ENCODE data around the gene RANBP3L.

Gene RANBP3L

DNA sequence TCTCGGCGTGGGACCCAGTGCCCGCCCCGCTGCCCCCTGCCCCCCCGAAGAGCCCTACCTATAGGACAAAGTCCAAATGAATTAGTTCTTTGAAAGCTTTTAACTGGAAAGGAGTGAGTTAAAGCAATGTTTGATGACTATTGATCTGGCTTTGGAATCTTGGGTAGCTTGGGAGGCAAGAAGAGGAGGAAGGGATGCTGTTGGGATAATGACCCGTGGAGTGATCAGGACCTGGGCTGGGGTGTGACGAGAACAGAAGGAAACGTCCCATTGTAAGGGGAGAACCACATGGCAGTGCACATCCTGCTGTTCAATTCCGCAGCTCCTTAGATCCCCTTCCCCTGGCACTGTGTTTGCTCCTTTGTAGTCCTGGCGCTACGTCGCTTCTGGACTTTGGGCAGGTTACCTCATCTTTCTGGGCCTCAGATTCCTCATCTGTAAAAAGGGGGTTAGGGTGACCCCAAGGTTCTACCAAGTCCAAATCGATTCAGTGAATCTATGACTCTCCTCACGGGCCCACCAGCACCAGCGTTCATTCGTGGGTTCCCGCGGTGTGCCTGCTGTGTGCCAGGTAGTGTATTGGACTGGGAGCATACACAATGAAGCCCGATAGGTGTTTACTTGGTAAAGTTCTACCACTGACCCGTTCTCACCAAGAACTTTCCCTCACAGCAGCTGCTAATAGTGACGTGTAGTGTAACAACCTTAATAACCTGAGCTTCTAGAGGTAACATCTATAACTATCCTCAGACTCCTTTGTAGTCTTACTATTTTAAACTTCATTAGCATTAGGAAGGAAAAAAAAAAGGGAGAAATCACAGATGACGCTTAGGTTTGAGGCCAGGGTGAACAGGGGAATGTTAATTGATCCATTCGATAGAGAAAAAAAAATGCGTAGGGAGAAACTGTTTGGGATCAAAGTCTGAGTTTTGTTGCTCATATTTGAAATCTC is 58.9 kb downstream of the RANBP3L start:
- TF ChIP-seq POLR2A (IDR thresholded peaks at IDR 0.05; ENCODE audit: low read length) (no peak), GATA1 (IDR thresholded peaks at IDR 0.05; ENCODE audit: low read depth, low read length) (no peak)
- DNase-seq: peak; percentile 20 to 29

DNA sequence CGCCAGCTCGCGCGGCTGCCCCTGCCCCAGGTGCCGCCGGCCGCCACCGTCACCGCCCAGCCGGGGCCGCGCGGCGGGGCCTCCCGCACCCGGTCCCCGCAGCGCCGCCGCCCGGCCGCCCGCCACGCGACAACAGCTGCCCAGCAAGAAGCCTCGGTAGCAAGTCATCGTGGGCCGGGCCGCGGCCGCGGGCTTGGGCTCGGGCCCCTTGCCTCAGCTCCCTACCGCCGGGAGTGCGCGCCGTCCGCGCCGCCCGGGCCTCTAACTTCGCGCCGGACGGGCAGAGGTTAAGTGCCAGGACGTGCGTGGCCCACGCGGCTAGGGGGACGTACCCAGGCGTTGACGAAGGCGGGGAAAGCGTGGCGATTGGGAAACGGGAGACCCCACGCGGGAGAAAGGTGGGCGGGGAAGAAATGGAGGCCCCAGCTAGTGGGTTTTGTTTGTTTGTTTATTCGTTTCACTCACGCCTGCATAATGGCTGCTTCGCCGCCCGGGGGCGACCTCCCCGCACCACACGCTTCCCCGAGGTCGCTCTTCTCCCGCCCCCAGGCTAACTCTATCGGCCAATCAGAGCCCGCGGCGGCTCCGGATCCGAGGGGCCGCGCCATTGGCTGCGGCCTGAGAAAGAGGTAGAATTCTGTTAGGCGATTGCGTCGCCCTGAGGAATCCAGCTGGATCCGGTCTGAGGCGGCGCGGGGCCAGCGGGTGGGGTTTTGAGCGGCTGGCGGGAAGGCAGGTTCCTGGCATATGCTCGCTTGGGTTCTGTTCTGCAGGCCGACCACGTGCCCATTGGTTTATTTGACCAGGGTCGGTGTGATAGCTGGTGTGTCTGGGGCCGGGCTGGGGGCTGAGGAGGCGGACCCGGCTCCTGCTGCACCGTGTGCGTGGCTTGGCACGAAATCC is 59.8 kb downstream of the RANBP3L start, which contains the start of gene NADK2:
Gene NADK2, minus strand, starts transcription at position 295 of the 903 bp plus-strand sequence. Its CDS starts 127 bp downstream, at position 168.
- TF ChIP-seq GATA1 (IDR thresholded peaks at IDR 0.05; ENCODE audit: low read depth, low read length): no peak
- TF ChIP-seq POLR2A (IDR thresholded peaks at IDR 0.05; ENCODE audit: low read length): peak; percentile 88
- peak; percentile 97 to 98 for DNase-seq

DNA sequence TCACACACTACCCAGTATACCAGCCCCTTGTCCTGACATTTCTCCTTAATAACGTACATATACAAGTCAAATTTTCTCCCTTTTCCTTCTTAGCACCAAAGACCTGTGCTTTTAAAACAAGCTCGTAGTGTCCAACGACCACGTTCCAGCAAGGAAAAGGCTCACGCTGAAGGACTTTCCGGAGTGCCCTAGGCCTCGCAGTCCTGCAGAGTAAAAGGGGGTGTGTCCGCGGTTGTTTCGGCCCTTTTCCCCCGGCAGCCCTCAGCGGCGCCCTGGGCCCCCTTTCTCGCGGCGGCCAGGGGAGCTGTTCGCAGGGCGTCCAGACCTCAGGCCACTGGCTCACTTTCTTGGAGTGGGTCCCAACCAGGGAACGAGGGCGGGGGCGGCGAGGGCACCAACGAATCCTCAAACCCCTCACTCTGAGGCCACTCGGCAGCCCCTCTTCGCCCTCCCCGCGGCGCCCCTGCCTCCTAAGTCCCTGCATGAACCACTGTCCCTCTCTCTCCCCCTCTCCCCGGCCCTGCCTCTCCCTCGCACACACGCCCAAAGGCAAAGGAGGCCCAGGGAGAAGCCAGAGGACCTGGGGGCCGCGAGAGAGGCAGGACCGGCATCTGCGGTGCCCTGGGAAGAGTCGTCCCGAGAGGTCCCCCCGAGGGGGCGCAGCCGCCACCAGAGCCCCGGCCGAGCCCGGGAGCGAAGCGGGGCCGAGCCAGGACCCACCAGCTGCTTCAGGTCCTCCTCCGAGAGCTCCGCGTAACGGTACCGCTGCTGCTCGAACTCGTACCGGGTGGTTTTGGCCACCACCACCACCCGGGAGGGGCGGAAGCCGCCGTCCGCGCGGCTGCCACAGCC is 60.7 kb downstream of the RANBP3L start:
- TF ChIP-seq POLR2A (IDR thresholded peaks at IDR 0.05; ENCODE audit: low read length): no peak
- TF ChIP-seq GATA1 (IDR thresholded peaks at IDR 0.05; ENCODE audit: low read depth, low read length): no peak
- peak; percentile 83 to 87 for DNase-seq

DNA sequence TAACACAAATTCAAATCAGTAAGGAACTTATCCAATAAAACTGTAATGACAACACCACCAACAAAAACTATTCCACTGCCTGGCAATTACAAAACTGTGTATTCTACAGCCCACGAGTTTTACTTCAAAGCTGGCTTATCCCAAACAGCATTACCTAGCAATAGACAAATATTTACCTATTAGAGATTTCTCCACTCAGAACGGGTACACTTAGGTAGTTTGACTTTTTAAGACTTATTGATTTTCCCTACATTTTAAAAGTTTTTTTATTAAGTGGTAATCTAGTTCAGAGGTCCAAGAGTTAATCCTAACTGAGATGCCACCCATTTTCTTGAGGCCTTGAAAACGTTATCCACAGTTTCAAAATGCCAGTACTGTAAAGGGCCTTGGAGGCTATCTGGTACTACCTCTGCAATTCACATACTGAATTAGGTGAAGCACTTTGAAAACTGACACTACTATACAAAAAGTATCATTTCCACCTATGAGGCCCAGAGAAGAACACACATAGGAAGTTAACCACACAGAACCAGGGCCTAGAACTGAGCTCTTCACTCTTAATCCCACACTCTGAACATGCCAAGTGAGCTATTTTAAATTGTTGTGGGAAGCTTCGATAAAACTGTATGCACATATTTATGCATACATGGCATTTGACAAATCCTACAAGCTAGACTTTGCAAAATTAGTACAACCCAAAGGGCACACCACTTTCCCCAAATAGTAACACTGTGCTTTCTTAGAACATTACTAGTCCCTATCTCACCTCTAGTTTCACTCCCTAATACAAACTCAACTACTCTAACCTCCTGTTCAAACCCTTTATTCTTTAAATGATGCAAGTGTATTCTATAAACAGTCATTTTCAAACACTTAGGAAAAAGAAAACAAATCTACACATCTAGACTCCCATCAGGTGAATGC is 62.1 kb downstream of the RANBP3L start:
- TF ChIP-seq GATA1 (IDR thresholded peaks at IDR 0.05; ENCODE audit: low read depth, low read length) (no peak), POLR2A (IDR thresholded peaks at IDR 0.05; ENCODE audit: low read length) (peak; percentile 16)
- peak; percentile 32 to 42 for DNase-seq

DNA sequence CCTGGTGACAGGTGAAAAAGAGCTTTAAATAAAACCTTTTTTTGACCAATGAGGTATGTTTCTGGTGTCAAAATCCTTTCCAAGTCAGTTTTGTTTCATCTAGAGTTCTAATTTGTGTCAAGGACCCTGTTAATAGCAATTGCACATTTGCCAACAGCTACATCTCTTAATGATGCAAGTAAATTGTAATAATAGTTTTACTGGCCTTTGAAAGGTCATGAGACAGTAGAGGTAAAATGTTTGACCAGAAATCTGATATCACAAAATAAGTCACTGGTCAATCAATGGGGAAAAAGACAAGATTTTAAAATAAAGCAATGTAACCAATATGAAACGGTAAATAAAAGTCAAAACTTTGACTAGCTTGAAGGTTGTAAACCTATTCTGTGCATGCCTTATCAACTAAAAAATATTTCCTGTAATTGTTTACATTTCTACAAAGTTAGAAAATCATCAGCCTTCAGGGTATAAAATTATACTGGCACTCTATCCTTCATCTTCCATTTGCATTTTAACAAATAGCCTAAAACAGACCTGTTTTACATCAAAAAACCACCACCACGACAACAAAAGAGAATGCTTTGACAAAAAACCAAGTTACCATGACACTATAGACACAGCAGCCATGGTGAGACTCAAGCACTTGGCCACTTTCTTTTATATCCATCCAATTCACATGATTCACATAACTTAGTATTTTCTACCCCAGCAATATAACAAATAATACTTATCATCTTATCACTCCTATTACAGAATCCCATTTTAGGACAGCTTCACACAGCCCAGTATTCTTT is 63.0 kb downstream of the RANBP3L start:
- DNase-seq: peak; percentile 21 to 39
- TF ChIP-seq POLR2A (IDR thresholded peaks at IDR 0.05; ENCODE audit: low read length) (no peak), GATA1 (IDR thresholded peaks at IDR 0.05; ENCODE audit: low read depth, low read length) (no peak)

DNA sequence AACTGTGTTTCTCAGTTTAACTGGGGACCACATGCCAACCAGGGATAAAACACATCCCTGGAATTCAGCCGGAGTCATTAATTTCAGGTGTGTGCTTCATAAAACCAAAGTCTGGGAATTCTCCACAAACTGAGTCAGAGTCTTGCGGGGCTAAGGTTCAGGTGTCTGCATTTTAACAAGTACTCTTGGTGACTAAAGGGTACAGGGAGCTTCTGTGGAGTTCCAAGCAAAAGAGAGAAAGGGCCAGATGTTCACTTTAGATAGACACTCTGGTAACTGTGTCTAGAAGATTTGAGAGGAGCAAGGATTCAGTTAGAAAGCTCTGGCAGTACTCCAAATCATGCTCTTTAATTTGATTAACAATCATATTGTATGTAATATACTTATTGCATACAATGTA is 64.0 kb downstream of the RANBP3L start:
- TF ChIP-seq POLR2A (IDR thresholded peaks at IDR 0.05; ENCODE audit: low read length) (no peak), GATA1 (IDR thresholded peaks at IDR 0.05; ENCODE audit: low read depth, low read length) (no peak)
- DNase-seq: peak; percentile 79 to 90

DNA sequence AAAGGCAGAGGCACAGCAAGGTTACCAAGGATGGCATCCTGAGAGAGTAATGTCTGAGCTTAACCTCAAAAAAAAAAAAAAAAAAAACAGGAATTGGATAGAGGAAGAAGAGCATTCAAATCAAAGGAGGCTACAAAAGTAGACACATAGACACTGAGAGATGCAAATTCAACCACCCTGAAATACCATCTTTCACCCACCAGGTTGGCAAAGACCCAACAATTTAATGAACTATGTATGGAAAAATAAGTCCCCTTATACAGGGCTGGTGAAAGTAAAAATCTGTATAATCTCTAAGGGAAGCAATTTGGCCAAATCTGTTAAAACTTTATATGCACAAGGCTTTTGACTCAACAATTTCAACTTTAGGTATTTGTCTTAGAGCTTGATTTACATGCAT is 64.9 kb downstream of the RANBP3L start:
- peak; percentile 7 to 16 for DNase-seq
- TF ChIP-seq GATA1 (IDR thresholded peaks at IDR 0.05; ENCODE audit: low read depth, low read length): no peak
- no peak for TF ChIP-seq POLR2A (IDR thresholded peaks at IDR 0.05; ENCODE audit: low read length)

DNA sequence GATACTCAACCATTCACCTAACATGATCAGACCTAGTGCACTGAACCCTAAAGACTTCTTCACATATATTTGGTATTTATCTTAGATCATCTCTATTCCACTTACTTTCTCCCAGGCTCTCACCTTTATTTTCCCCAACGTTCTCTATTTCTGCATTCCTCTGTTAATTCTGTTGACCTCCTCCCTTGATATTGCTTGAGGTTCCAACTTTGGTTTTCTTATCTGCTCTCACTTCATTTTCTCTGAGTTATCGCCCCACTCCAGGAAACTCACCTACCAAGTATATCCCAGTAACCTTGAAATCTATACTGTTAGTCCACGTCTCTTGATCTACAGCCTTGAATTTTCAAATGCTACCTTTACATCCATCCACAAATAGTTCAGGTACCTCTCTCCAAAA is 69.2 kb downstream of the RANBP3L start:
- TF ChIP-seq GATA1 (IDR thresholded peaks at IDR 0.05; ENCODE audit: low read depth, low read length) (no peak), POLR2A (IDR thresholded peaks at IDR 0.05; ENCODE audit: low read length) (no peak)
- DNase-seq: no peak

DNA sequence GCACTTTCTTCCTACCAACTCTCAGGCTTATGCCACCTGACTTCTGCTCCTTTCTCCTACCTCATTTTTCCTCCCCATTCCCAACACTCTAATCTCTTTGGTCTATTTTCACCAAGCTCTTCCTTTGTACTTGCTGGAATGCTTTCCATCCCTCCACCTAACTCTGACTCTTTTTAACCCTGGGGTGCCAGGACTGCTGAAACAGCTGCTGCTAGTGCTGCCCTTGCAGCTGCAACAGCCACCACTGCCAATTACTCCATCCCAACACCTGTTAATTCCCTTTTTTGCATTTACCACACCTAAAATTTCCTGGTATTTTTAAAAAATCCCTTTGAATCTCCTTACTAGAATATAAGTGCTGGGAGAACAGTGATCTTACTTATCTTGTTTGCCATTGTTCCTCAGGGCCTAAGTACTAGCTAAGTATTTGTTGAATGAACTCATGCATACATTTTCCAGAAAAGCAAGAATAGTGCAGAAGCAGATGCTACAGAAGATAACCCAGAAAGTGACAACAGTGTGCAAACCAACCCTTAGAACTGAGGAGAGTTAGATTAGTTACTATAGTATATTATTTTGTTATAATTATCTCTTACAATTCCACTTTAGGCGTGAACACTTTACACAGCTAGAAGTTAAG is 71.4 kb downstream of the RANBP3L start:
- TF ChIP-seq POLR2A (IDR thresholded peaks at IDR 0.05; ENCODE audit: low read length) (no peak), GATA1 (IDR thresholded peaks at IDR 0.05; ENCODE audit: low read depth, low read length) (no peak)

DNA sequence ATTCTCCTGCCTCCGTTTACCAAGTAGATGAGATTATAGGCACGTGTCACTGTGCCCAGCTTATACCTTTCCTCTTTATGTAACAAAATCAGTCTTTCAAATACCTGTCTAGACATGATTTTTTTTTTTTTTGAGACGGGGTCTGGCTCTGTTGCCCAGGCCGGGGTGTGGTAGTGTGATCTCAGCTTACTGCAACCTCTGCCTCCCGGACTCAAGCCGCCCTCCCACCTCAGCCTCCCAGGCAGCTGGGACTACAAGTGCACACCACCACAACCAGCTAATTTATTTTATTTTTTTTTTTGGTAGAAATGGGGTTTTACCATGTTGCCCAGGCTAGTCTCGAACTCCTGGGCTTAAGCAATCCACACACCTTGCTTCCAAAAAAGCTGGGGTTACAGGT is 73.2 kb downstream of the RANBP3L start:
- no peak for TF ChIP-seq GATA1 (IDR thresholded peaks at IDR 0.05; ENCODE audit: low read depth, low read length)
- no peak for TF ChIP-seq POLR2A (IDR thresholded peaks at IDR 0.05; ENCODE audit: low read length)
- no peak for DNase-seq

More for the DNA sequence above, 71.4 kb downstream of the RANBP3L start:
- peak; percentile 24 to 52 for DNase-seq

DNA sequence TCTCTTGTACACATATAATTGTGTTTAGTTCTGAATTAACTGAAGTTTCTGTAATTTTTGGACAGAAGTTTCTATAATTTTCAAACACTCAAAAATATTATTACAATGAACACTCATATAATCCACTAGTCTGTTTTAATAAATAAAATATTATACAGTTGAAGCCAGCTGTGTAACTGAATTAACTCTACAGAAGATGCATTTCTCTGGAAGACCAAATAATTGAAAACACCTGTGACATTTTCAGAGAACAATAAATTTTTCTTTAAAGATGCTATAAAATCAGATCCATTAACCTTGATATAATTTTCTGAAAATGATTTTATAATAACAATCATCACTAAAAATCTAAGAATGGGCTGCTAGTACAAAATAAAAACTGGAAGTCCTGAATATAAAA is 74.7 kb downstream of the RANBP3L start:
- no peak for DNase-seq
- TF ChIP-seq POLR2A (IDR thresholded peaks at IDR 0.05; ENCODE audit: low read length) (no peak), GATA1 (IDR thresholded peaks at IDR 0.05; ENCODE audit: low read depth, low read length) (no peak)

All from erythroblast (primary cell).